ENCODE results near the gene SAFB. TPM values are rescaled to one million over a fixed set of nuclear protein-coding genes. Genes with fewer than 3 reads are reported as not detected.
"Not testable (repeated sequence)": the region's sequence is repeated elsewhere in the genome, so short reads cannot be mapped to it uniquely, and the experiment has no call there.

SAFB gene
- total RNA-seq, 1 donor from 2014 or later = 139 TPM

DNA sequence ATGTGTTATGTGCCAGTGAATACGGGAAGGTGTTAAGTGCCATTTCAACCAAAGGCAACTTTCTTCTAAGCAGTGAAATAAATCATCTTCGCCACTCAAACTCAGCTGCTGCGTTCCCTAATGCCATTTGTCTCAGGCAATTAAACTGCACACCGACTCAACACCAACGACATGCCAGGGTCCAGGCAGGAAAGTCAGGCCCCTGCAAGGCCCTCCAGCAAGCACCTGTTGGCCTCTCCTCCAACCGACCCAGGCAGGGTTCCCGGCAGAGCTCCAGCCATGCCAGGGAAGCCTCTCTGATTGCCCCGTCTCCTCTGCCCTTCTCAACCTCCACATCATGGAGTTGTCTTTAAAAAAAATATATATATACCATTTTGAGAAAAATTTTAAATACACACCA lies 22.1 kb upstream of the SAFB start:
- Mint-ChIP-seq H3K27me3 (ENCODE audit: low read depth) (no peaks in the 10 kb centered on the region), H3K27ac (no peak overlapping the region)

DNA sequence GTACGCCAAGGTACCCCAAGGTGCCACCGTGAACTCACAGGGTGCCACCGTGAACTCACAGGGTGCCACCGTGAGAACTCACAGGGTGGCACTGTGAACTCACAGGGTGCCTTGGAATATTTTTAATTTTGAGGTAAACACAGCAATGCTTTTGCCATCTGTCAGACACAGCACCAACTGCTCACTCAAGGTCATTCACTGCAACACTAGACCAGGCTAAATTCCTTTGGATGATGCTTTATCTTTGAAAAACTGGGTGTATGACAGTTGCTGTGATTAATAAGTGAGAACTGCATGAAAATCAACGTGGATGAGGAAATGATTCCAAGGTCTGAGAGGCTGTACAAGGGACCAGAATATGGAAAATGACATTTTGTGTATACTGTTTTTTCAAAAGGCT lies 19.3 kb upstream of the SAFB start:
- no peak for DNase-seq (ENCODE audit: low spot score in 2 of 2, unreplicated experiment in 2 of 2)
- H3K4me3 Mint-ChIP-seq = no peak overlapping the region
- no peaks in the 10 kb centered on the region for H3K27me3 Mint-ChIP-seq (ENCODE audit: low read depth)
- peaks cover 62% of the 10 kb centered on the region for H3K36me3 Mint-ChIP-seq
- no peak overlapping the region for H3K27ac Mint-ChIP-seq
- no peaks in the 10 kb centered on the region for H3K4me1 Mint-ChIP-seq
- no peaks in the 10 kb centered on the region for H3K9me3 Mint-ChIP-seq
- TF ChIP-seq, protein P1, sequence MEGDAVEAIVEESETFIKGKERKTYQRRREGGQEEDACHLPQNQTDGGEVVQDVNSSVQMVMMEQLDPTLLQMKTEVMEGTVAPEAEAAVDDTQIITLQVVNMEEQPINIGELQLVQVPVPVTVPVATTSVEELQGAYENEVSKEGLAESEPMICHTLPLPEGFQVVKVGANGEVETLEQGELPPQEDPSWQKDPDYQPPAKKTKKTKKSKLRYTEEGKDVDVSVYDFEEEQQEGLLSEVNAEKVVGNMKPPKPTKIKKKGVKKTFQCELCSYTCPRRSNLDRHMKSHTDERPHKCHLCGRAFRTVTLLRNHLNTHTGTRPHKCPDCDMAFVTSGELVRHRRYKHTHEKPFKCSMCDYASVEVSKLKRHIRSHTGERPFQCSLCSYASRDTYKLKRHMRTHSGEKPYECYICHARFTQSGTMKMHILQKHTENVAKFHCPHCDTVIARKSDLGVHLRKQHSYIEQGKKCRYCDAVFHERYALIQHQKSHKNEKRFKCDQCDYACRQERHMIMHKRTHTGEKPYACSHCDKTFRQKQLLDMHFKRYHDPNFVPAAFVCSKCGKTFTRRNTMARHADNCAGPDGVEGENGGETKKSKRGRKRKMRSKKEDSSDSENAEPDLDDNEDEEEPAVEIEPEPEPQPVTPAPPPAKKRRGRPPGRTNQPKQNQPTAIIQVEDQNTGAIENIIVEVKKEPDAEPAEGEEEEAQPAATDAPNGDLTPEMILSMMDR (IDR thresholded peaks at IDR 0.05; ENCODE audit: unreplicated experiment) = no peak

More for the DNA sequence above, 22.1 kb upstream of the SAFB start:
- Mint-ChIP-seq H3K36me3 (peaks cover 52% of the 10 kb centered on the region), H3K4me1 (no peaks in the 10 kb centered on the region), H3K4me3 (no peak overlapping the region), H3K9me3 (no peaks in the 10 kb centered on the region)
- TF ChIP-seq, protein P1 (IDR thresholded peaks at IDR 0.05; ENCODE audit: unreplicated experiment) = no peak
- DNase-seq (ENCODE audit: low spot score in 2 of 2, unreplicated experiment in 2 of 2) = no peak

DNA sequence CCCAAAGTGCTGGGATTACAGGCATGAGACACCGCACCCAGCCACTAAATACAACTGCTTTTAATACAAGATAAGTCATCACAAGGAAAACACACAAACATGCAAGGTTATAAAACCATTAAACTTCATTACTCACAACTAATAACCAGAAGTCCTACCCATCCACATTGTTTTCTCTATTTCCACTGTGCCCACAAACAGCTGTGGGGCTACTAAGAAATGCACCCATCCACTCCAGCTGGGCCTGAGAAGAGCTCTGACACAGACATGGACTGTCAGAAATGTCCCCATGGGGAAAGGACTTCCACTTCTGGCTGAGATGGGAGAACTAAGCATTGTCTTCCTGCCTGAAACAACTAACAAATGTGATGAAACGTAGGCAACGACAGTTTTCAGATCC lies 17.5 kb upstream of the SAFB start:
- Mint-ChIP-seq H3K36me3 (peaks cover 53% of the 10 kb centered on the region), H3K4me3 (no peak overlapping the region), H3K9me3 (no peaks in the 10 kb centered on the region), H3K27me3 (ENCODE audit: low read depth) (no peaks in the 10 kb centered on the region), H3K27ac (no peak overlapping the region), H3K4me1 (no peaks in the 10 kb centered on the region)
- DNase-seq (ENCODE audit: low spot score in 2 of 2, unreplicated experiment in 2 of 2) = no peak
- TF ChIP-seq, protein P1 (IDR thresholded peaks at IDR 0.05; ENCODE audit: unreplicated experiment) = no peak

DNA sequence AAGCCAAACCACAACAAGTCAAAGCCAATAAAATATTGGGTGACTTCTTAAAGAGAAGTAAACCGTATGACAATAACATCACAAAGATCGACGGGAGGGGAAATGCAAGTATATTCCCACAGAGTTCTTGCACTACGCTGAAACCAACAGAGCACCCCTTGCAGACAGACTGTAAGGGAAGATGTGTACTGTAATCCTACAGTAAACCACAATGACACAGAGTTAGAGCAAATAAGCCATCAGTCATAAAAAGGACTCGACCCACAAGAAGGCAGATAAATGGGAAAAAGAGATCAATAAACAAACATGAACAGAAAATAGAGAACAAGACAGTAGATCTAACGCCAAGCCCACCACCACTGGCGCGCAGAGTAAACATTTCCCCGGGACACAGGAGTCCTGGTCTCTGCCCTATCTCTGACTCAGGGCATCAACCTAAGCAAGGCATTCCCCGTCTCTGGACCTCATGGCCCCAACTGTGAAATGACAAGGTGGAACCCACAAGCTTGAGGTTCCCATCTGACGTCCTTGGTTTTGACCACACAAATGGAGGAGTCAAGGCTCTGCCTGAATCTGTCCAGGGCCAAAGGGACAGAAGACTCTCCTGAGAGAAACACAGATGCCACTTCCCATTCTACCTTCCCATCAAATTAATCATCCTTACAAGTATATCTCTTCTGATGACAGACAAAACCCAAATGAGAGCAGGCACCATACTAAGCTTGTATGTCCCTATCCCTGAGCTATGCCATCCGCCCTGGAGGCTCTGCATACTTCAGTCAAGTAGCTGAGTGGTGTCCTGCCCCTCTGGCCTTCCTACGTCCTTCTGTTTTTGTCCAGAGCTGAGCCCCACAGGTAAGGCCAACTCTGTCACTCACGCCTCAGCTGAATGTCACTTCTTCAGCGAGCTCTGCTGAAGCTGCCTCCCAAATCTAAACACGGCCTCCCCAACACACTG lies 15.3 kb upstream of the SAFB start:
- H3K4me1 Mint-ChIP-seq = no peaks in the 10 kb centered on the region
- no peaks in the 10 kb centered on the region for H3K9me3 Mint-ChIP-seq
- no peaks in the 10 kb centered on the region for H3K27me3 Mint-ChIP-seq (ENCODE audit: low read depth)
- DNase-seq (ENCODE audit: low spot score in 2 of 2, unreplicated experiment in 2 of 2) = no peak
- H3K4me3 Mint-ChIP-seq = no peak overlapping the region
- H3K27ac Mint-ChIP-seq = no peak overlapping the region
- peaks cover 56% of the 10 kb centered on the region for H3K36me3 Mint-ChIP-seq
- TF ChIP-seq, protein P1 (IDR thresholded peaks at IDR 0.05; ENCODE audit: unreplicated experiment) = no peak

DNA sequence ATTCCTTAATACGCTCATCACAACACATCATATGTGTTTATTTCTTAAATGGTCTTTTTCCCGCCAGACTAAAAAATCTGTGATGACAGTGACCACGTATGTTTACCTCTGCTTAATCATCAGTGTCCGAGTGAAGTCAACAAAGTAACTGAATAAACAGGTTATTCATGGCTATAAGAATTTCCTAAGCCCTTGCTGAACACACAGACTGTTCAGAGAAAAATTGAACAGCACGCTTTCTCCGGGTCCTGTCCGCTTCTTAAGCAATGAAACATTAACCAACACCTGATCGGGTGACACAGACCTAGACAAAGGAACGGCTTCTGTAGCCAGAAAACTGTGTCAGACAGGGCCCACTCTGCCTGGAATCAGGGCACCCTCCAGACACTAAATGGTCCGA lies 14.6 kb upstream of the SAFB start:
- TF ChIP-seq, protein P1 (IDR thresholded peaks at IDR 0.05; ENCODE audit: unreplicated experiment) = no peak
- Mint-ChIP-seq H3K4me3 (no peak overlapping the region), H3K27me3 (ENCODE audit: low read depth) (no peaks in the 10 kb centered on the region), H3K4me1 (no peaks in the 10 kb centered on the region), H3K36me3 (peaks cover 61% of the 10 kb centered on the region), H3K9me3 (no peaks in the 10 kb centered on the region), H3K27ac (no peak overlapping the region)
- no peak for DNase-seq (ENCODE audit: low spot score in 2 of 2, unreplicated experiment in 2 of 2)

DNA sequence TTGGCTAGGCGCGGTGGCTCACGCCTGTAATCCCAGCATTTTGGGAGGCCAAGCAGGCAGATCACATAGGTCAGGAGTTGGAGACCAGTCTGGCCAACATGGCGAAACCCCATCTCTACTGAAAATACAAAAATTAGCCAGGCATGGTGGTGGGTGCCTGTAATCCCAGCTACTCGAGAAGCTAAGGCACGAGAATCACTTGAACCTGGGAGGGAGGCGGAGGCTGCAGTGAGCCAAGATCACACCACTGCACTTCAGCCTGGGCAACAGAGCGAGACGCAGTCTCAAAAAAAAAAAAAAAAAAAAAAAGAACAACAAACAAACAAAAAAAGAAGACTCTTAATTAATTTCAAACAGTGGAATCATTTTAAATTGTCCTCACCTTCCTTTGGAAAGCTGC lies 14.1 kb upstream of the SAFB start:
- not testable (repeated sequence) for H3K4me1 Mint-ChIP-seq; H3K27ac Mint-ChIP-seq; H3K9me3 Mint-ChIP-seq; DNase-seq (ENCODE audit: low spot score in 2 of 2, unreplicated experiment in 2 of 2); H3K4me3 Mint-ChIP-seq; H3K27me3 Mint-ChIP-seq (ENCODE audit: low read depth)
- H3K36me3 Mint-ChIP-seq = peaks cover 61% of the 10 kb centered on the region
